ENCODE measurements around the gene STYK1. TPM values are rescaled to one million over a fixed set of nuclear protein-coding genes. Genes with fewer than 3 reads are reported as not detected.

Gene STYK1
- total and polyA plus RNA-seq, 9 of the 15 experiments (the other 6 are each of a cell fraction or from before 2014, with no cell fraction given) = 0.31 to 1.8 (median 0.64) TPM

GRCh38 chr12:10600988-10601387 is 72.9 kb downstream of the STYK1 start (continued):
- TF ChIP-seq ZBTB11 (CRISPR knock-in tag; IDR thresholded peaks at IDR 0.05) (no peak), RAD21 (CRISPR knock-in tag; conservative IDR thresholded peaks at IDR 0.05 in 1 of 2, IDR thresholded peaks at IDR 0.05 in 1 of 2) (no peak), CTCFL (IDR thresholded peaks at IDR 0.05; ENCODE audit: borderline replicate concordance, insufficient read depth, low read depth, low read length, poor library complexity, severe bottlenecking) (no peak), JUNB (CRISPR knock-in tag; conservative IDR thresholded peaks at IDR 0.05) (no peak)

Data from K562 (cell line).